Hematopoietic multipotent progenitor cell treated with erythropoietin and hydrocortisone succinate and interleukin-3 and kit ligand, for 15 days (in vitro differentiated cells): Measurements from ENCODE around the gene ITGAL.
A peak's percentile ranks its signal among the peaks of the same experiment; 100 is the strongest.

ENCODE experiments used
- DNase-seq: peaks from one replicate; pipeline ENCODE4 v3.0.0-alpha.2; 2015; ENCODE audit warnings: low spot score

ITGAL gene

DNA sequence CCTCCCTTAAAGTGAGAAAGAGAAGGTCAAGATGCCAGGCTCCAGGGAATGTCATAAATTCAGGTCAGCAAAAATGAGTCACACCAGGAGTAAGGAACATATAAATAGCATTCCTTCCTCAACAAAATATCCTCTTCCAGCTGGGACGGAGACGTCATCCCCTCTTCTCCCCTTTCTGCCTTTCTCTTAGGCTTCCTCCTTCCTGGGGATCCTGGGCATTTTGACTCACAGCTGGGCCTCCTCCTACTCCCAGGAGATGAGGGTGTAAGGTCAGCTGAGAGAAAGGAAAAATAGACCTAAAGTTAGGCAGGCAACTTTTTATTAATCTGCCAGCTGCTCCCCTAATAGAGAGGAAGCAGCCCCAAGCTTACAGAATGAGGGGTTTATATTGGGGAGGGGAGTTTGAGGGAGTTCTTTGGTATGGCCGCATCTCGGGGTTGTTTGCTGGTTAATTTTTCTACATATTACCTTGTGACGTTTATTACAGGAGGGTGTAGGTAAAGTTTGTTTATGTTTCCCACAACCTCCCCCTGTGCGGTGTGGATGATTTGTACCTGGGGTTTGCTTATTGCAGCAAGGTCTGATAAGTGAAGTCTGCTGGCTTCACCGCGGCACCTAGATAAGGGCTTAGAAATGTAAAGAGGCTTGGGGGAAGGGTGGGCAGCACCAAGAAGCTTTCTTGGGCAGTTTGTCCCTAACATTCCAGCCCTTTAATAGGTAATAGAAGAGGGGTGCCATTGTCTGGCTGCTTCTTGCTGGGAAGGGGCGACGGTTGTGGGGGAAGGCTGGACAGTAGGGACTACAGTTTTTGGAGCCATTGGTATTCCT lies 69.2 kb downstream of the ITGAL start:
- no peak for DNase-seq

DNA sequence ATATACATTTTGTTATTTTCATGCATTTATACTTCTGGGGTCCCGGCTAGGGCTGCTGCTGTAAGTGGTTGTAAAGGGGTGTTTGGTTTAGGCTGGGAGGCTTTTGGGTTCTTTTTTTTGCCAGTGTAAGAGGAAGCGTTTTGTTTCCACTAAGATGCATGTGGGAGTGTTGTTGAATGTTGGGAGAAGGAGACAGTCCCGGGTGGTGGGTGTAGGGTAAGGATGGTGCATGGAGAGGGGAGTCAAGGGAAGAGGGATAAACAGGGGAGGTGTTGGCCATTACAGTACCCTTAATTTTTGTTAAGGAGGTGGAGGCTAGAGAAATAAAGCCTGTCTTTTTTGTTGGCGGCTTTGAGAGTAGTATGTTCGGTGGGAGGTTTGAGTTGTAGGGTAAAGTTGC lies 70.5 kb downstream of the ITGAL start:
- DNase-seq: no peak

DNA sequence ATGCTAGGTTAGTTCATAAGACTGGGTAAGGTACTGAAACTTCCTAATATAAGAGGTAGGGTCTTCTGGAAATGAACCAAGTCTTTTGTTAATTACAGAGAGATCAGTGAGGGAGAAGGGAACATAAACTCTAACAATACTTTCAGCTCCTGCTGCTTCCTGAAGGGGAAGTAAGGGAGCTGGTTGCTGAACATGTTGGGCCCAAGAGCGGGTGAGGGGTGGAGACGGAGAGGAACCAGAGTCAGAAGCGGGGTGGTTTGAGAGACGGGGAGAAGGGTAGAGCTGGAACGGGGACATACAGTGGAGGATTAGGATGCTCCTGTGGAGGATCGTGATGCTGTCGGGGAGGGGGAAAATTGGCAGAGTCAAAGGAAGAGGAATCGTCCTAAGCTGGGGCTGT lies 73.6 kb downstream of the ITGAL start:
- no peak for DNase-seq

DNA sequence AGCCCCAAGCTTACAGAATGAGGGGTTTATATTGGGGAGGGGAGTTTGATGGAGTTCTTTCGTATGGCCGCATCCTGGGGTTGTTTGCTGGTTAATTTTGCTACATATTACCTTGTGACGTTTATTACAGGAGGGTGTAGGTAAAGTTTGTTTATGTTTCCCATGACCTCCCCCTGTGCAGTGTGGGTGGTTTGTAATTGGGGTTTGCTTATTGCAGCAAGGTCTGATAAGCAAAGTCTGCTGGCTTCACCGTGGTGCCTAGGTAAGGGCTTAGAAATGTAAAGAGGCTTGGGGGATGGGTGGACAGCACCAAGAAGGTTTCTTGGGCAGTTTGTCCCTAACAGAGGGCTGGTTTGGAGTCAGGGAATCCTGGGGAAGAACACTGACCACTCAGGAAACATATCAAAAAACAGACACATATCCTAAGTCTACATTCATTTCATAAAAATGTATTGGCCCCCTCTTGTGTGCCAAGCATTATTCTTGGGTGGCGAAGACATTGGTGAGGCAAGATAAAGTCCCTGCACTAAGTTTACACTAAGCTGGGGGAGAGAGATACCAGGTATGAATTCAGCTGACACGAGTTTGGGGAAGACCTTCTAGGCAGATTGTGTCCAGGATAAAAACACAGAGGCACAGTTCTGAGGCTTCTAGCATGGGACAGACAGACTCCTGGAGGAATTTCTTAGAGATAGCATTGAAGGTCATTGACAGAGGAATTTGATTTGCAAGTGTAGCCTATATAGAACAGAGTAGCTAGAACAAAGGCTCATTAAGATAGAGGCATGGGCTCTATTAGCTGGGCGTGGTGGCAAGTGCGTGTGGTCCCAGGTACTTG lies 76.1 kb downstream of the ITGAL start:
- peak; percentile 41 for DNase-seq

DNA sequence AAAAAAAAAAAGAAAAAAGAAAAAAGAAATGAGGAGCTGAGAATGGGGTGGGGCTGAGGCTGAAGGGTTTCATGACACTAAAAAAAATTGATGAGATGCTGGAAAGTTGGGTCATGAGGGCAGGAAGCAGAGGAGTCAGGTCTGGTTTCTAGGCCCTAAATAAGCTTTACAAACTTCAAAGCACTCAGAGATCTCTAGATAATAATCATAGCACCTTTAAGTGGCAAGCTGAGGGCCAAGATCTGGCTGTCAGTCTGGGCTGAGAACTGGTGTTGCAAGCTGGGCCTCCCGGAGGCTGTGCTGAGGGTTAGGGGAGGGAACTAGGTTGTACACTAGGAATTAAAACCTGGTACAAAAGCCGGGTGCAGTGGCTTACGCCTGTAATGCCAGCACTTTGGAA lies 79.2 kb downstream of the ITGAL start:
- no peak for DNase-seq

DNA sequence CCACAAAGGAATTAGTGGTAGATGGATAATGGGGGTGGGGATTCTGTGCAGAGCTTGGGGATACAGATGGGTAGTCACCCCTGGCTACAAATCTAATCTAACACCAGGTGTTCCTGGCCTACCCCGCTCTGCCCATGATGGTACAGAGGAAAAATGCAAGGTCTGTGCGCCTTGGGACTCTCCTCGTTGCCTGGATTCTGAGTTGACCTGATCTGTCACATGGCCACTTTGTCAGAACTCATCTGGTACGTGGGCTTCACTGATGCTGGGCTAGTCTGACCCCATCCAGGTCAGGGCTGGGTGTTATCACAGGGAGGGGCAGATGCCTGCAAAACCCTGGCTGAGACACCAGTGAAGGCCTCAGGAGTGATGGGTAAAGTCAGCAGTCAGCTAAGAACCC lies 80.4 kb downstream of the ITGAL start:
- DNase-seq: no peak

DNA sequence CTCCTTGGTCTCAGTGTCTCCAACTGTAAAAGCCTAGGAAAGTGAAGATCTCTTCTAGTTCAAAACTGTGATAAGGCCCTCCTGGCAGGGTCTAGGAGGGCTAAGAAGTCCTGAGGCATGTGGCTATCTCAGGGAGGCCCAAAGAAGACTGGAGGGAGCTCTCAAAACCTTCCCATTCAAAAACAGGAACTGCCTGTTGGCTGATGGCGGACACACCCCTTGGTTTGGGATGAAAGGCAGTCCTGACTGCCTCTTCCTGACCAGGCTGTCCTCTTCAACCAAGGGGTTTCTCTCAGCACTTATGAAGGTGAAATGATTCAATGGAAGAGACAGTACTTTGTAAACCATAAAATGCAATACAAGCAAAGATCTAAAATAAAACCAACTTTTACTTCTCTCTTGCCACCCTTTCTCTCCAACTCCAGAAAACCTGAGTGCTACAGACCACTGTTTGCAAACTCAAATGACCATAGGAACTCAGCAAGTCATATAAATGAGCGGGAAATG lies 80.9 kb downstream of the ITGAL start:
- no peak for DNase-seq

DNA sequence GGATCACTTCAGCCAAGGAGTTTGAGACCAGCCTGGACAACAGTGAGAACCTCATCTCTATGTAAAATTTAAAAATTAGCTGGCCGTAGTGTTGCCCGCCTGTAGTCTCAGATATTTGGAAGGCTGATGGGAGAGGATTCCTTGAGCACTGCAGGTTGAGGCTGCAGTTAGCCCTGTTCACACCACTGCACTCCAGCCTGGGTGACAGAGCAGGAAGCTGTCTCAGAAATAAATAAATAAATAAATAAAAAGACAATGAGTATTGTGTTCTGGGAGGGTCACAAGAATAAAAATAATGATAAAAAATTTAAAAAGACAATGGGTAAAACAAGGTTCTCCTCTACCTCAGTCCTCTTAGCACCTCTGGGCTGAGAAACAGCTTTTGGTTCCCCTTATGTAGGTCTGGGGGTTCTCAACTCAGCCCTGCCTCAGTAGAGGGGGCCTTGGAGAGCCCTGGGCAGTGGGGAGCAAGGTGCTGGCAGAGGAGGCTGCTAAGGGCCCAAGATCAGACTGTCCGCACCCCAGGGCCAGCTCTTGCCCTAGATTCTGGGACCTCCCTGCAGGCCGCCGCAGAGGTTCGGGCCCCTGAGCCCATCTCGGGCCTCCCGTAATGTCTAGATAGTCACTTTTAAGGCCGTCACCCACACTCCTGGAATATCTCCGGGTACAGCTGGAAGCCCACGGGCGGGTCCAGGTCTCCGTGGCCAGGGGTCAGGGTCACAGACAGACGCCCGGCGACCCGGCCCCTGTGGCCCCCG lies 82.2 kb downstream of the ITGAL start:
- no peak for DNase-seq

DNA sequence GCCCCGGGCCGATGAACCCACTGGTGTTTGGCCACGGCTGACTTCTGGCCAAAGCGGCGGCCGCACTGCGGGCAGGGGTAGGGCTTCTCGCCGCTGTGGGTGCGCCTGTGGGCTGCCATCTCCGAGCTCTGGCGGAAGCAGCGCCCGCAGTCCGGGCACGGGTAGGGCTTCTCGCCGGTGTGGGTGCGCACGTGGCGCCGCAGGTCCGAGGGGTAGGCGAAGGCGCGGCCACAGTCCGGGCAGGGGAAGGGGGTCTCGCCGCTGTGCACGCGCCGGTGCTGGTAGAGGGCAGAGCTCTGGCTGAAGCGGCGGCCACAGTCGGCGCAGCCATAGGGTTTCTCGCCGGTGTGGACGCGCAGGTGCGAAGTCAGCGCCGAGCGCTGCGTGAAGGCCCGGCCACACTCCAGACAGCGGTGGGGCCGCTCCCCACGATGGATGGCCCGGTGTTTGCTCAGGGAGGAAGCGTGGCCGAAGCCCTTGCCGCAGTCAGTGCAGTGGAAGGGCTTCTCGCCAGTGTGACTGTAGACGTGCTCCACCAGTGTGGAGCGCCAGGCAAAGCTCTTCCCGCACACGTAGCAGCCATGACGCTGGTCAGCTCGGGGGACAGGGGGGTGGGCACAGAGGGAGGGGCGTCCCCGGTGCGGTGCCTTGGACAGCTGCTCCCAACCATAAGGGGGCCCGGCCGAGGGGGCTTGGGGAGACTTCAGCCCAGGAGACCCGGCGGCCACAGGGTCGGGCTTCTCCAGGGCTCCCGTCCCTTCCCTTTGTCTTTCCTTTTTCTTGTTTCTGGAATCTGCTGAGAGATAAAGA lies 83.0 kb downstream of the ITGAL start:
- no peak for DNase-seq

DNA sequence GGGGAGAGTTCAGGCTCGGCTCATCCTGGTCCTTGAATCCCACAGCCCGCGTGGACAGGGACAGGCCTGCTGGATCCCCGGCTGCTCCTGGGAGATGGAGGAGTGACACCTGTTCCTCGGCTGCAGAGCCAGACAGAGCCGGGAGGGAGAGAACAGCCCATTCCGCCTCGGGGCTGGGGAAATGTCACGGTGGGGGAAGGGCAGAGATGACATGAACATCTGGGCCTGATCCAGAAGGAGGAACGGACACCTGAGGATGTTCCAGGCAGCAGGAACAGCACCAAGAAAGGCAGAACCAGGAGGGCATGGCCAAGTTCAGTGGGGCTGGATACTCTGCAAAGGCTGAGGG lies 83.6 kb downstream of the ITGAL start:
- DNase-seq: no peak

DNA sequence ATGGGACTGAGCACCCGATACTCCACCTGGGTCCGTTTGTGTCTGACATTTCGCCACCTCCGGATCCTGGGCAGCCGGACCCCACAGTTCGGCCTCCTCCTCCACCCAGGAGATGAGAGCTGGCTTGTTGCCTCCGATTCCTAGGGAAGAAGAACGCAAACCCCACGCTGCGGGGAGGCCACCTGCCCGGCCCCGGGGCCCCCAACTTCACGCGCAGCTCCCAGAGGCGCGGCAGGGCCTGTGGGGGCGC lies 85.1 kb downstream of the ITGAL start:
- DNase-seq: no peak

DNA sequence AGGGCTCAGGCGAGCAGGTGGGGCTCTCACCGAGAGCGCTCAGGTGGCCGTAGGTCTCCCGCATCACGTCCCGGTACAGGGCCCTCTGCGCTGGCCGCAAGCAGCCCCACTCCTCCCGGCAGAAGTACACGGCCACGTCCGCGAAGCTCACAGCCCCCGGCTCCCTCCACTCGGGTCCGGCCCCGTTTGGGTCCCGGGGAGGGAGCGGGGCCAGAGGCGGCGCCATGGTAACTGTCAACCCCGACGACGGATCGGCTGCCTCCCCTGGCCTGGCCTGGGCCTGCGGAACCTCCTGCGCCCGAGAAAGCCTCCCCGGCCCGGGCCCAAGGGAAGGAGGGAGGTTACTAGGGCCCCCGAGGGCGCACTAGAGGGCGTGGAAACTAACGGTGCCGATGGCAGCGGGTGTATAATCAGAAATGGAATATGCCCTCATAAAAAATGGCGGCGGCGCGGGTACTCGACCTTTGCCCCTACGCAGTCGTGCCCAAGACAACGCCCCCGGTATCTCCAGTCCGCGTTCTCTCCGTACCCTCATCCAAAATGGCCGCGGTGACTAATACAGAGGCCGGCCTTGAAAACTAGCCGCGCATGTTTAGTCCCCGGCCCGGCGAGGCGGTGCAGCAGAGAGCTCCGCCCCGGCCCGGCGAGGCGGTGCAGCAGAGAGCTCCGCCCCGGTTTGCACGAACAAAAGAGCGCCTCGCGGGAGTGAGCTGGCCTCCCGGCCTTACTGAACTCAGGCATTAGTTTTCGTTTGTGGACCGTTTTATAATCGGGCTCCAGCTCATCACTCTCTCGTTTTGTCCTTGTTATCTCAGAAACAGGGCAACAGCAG lies 85.6 kb downstream of the ITGAL start, which contains the start of gene ZNF764:
TSS of gene ZNF764 (minus strand) at position 418 of the 832 bp plus-strand sequence. CDS start at position 226, 192 bp downstream.
- DNase-seq: peak; percentile 99

DNA sequence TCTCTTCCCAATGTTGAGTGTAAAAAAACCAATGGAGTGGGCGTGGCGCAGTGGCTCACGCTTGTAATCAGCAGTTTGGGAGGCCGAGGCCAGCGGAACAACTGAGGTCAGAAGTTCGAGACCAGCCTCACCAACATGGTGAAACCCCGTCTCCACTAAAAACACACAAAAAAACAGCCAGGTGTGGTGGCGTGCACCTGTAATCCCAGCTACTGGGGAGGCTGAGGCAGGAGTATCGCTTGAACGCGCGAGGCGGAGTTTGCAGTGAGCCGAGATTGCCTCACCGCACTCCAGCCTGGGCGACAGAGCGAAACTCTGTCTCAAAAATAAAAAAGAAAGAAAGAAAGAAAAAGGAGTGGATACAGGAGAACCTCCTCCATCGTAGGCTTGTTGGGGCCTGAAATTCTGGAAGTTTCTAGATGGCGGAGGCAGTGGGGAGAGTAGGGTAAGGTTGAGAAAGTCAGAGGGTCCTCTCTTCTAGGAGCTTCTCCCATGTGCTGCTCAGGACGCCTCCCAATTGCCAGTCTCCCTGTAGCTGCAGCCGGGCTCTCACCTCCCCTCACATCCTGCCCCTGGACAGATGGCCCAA lies 86.3 kb downstream of the ITGAL start:
- DNase-seq: no peak

DNA sequence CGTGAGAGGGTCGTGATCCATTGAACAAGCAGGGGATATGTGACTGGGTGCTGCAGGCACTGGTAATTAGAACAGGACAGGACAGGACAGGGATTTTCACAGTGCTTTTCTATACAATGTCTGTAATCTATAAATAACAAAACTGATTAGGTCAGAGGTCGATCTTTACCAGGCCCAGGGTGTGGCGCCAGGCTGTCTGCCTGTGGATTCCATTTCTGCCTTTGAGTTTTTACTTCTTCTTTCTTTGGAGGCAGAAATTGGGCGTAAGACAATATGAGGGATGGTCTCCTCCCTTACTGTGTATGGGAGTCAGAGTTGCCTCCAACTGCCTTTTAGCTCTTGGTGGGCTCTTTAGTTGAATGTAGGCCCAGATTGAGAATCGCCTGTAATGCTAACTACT lies 87.1 kb downstream of the ITGAL start:
- DNase-seq: no peak

DNA sequence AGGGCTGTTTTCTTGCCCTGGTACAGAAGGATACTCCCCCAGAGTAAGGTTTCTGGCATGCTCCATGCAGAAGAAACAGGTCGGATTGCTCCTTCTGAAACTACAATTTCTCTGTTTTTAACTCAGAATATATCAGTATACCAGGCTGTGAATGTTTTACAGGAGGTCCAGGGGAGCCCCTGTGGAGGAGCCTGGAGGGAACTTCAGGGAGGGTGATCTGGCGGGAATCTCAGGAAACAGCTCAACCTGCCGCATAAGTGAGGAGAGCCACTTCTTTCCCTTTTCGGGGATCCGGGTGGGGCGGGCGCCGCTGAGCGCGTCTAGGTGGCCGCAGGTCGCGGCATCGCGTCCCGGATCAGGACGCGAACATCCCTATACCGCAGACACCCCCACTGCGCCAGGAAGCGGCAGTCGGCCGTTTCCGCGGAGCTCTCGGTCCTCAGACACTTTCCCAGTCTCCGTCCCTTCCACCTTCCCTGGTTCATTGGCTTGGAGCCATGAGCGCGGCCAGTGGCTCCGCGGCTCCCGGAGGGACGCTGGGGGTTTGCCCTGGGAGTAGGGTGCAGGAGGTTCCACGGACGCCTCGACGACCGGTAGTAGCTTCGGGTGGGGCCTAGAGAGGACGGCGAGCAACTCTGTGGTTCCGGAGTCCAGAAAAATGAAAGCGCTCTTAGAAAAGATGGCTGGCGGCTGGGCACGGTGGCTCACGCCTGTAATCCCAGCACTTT lies 88.7 kb downstream of the ITGAL start:
- DNase-seq: no peak

DNA sequence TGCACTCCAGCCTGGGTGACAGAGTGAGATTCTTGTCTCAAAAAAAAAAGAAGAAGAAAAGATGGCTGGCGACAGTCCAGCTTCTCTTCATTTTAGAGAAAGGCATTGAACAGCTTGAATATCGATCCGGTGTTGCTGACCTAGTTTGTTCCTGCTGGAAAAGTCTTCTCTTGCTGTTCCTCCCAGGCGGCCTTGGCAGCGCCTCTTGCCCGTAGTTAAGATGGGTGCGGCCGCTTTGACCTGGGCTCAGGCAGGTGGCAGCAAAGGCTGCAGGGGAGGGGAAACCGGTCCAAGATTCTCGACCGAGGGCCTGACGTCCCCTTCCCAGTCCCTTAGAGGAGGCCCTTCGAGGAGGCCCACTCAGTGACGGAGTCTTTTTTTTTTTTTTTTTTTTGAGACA lies 89.5 kb downstream of the ITGAL start:
- no peak for DNase-seq

DNA sequence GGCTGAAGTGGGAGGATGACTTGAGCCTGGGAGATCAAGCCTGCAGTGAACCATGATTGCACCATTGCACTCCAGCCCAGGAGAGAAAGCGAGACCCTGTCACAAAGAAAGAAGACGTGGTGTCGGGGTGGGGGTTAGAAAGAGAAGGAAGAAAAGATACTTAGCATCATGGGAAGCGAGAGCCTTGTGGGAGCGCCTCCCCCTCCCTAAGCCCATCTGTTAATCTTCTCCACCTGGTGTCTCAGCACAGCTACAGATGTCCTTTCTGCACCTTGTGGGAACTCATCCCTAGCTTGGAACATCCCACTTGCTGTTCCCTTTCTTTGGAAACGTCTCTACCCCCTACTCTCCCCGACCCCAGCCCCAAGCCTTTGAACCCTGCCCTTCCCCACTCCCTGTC lies 93.0 kb downstream of the ITGAL start:
- DNase-seq: no peak

DNA sequence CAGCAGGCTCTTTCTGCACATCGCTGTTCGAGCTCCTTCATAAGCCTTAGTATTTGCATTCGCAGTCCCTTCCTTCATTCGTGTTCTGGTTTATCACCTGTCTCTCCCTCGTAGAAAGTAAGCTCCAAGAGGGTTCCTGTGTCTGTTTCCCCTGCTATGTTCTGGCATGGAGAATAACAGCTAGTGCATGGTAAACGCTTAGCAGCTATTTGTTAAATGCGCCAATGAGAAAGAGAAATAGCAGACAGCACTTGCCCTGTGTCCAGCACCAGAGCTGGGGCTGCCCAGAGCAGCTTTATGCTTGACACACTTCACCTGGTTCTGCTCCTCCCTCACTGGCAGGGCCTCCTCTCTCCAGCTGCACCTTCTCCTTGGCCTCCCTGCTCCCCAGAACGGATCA lies 93.4 kb downstream of the ITGAL start:
- DNase-seq: no peak

DNA sequence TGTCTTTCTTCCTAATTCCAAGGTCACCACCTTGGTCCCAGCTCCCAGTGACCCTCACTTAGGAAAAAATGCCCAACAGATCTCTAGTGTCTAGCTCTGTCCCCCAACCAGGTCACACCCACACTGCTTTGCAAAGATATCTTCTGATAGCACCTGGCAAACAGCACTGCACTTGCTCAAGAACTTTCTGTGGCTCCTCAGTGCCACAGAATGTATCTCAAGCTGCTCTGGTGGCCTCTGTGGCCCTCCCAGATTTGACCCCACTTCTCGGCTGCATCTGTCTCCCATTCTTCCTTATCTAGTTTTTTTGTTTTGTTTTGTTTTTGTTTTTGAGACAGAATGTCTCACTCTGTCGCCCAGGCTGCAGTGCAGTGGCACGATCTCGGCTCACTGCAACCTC lies 94.0 kb downstream of the ITGAL start:
- DNase-seq: no peak
